ENCODE data around the gene DOCK9.

- no peak for TF ChIP-seq SPI1 (IDR thresholded peaks at IDR 0.05; ENCODE audit: low read depth, low read length)
- TF ChIP-seq POLR2A (IDR thresholded peaks at IDR 0.05; ENCODE audit: low read depth, low read length) = no peak
- TF ChIP-seq POLR2AphosphoS5 (IDR thresholded peaks at IDR 0.05; ENCODE audit: low read depth, low read length) = no peak
- no peak for TF ChIP-seq POU2F2 (IDR thresholded peaks at IDR 0.05; ENCODE audit: low read depth, low read length)
These were observed 39.1 kb downstream of the DOCK9 start for GRCh38 chr13:98938801-98939200.
